NT2/D1 (cell line): Measurements from ENCODE around the gene AGAP1.

Source experiments
- SUZ12 ChIP-seq: IDR thresholded peaks from 2 replicates; pipeline ENCODE4 v1.6.1; 2011; ENCODE audit not compliant: insufficient read length, insufficient read depth; ENCODE audit errors: extremely low read depth
- YY1 ChIP-seq: IDR thresholded peaks from 2 replicates; pipeline ENCODE4 v1.6.1; 2011; ENCODE audit not compliant: insufficient read length, insufficient read depth
- ZNF274 ChIP-seq: IDR thresholded peaks from 2 replicates; pipeline ENCODE4 v1.6.1; 2011; ENCODE audit warnings: mild to moderate bottlenecking, low read depth, low read length

GRCh38 chr2:235642446-235643098 is 148.7 kb downstream of the AGAP1 start:
- no peak for TF ChIP-seq SUZ12
- TF ChIP-seq ZNF274: no peak
- TF ChIP-seq YY1: no peak
